ENCODE data around the gene ACAD10. TPM values are rescaled to one million over a fixed set of nuclear protein-coding genes. Genes with fewer than 3 reads are reported as not detected.

ACAD10 gene
- total and polyA plus RNA-seq, 7 donors: 6.0 to 20.2 (median 10.9) TPM

DNA sequence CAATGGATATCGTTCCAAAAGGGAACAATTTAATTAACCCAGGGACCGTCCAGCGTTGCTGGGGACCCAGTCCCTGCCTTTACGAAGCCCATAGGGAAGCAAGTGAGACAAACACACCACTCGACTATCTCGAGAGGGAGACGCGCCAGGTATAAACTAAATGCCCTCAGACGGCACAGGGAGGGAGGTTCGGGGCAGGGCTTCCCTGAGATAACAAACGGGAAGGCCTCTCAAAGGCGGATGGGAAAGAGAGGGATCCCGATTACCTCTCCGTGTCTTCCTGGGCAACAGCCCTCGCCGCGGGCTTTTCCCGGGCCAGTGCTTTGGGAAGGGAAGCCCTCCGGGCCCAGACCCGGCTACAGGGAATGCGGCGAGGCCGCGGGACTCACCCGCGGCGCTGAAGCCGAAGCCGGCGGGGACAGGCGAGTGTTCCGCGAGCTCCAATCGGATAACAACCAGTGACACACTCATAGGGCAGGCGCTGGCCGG, 487 bp upstream of the ACAD10 start:
- intact Hi-C loops (cut with DNase I): no loop called here
- peaks cover 0 to 31% of the 10 kb centered on the region in 2 donors for H3K36me3 ChIP-seq (ENCODE audit: insufficient read depth in 1 of 2, low read depth in 1 of 2)
- WGBS, 3 donors: 0 to 1% (median 0%) methylated on average over 36 of the region's 36 CpGs
- peak overlapping the region; percentile 87 for H3K27ac ChIP-seq
- ATAC-seq: no peak
- peak overlapping the region; percentile 89 for H3K4me3 ChIP-seq
- no peak for DNase-seq
- peaks cover 15% of the 10 kb centered on the region for H3K4me1 ChIP-seq
- no peaks in the 10 kb centered on the region for H3K9me3 ChIP-seq
- no peaks in the 10 kb centered on the region for H3K27me3 ChIP-seq (ENCODE audit: insufficient read depth in 3 of 3, low read length in 2 of 3)
- TF ChIP-seq, protein P1, sequence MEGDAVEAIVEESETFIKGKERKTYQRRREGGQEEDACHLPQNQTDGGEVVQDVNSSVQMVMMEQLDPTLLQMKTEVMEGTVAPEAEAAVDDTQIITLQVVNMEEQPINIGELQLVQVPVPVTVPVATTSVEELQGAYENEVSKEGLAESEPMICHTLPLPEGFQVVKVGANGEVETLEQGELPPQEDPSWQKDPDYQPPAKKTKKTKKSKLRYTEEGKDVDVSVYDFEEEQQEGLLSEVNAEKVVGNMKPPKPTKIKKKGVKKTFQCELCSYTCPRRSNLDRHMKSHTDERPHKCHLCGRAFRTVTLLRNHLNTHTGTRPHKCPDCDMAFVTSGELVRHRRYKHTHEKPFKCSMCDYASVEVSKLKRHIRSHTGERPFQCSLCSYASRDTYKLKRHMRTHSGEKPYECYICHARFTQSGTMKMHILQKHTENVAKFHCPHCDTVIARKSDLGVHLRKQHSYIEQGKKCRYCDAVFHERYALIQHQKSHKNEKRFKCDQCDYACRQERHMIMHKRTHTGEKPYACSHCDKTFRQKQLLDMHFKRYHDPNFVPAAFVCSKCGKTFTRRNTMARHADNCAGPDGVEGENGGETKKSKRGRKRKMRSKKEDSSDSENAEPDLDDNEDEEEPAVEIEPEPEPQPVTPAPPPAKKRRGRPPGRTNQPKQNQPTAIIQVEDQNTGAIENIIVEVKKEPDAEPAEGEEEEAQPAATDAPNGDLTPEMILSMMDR (IDR thresholded peaks at IDR 0.05): no peak

DNA sequence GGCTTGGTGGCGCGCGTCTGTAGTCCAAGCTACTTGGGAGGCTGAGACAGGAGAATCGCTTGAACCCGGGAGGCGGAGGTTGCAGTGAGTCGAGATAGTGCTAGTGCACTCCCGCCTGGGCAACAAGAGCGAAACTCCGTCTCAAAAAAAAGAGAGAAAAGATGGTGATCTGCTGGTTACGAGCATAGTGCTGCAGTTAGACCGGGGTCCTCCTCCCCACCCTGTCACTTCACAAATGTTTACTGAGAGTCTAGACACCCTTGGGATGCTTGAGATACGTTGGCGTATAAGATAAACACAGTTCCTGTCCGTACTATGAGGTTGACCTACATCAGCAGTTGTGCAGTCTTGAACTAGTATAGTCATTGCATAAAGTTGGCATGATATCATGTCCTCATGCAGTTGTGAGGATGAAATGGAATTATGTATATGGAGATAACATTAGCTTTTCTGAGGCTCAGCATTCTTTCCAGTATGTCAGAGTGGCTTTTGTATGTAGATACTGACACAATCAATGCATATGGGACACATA, 787 bp downstream of the ACAD10 start:
- H3K36me3 ChIP-seq (ENCODE audit: insufficient read depth in 1 of 2, low read depth in 1 of 2): peaks cover 2 to 19% of the 10 kb centered on the region in 2 donors
- 16 to 22% (median 16%) methylated on average over 15 of the region's 15 CpGs for WGBS, 3 donors
- intact Hi-C loops (cut with DNase I): no loop called here
- H3K4me1 ChIP-seq: peaks cover 15% of the 10 kb centered on the region
- no peaks in the 10 kb centered on the region for H3K27me3 ChIP-seq (ENCODE audit: insufficient read depth in 3 of 3, low read length in 2 of 3)
- H3K9me3 ChIP-seq: no peaks in the 10 kb centered on the region
- H3K27ac ChIP-seq: peak overlapping the region; percentile 87
- TF ChIP-seq, protein P1 (IDR thresholded peaks at IDR 0.05): no peak
- ATAC-seq: peak in 1 of 4 donors; percentile 28
- peak overlapping the region; percentile 89 for H3K4me3 ChIP-seq
- no peak for DNase-seq

DNA sequence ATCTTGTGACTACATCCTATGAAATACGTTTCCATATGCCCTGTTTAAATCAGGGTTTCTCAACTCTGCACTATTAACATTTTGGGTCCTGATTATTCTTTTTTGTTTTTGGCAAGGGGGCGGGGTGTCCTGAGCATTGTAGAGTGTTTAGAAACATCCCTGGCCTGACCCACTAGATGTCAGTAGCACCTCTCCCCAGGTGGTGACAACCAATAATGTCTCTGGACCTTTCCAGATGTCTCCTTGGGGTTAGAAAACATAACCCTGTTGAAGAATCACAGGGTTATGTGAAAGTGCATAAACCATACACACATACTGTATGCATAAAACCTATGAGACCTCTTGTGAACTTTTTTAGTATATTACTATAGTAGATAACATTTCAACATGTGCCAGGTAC, 1.4 kb downstream of the ACAD10 start:
- H3K4me3 ChIP-seq: peak overlapping the region; percentile 89
- TF ChIP-seq, protein P1 (IDR thresholded peaks at IDR 0.05): no peak
- intact Hi-C loops (cut with DNase I): no loop called here

DNA sequence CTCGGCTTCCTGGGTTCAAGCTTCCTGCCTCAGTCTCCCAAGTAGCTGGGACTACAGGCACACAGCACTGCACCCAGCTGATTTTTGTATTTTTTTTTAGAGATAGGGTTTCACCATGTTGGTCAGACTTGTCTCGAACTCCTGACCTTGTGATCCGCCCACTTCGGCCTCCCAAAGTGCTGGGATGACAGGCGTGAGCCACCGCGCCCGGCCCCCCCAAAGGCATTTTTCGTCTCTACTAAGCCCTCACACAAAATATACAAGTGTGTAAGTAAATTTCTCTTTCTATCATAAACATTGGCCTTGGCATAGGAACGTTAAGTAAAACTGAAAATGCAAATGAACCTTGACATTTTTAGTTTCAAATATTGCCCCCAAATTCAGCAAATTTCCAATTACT, 2.1 kb downstream of the ACAD10 start:
- TF ChIP-seq, protein P1 (IDR thresholded peaks at IDR 0.05): no peak
- 89 to 96% (median 90%) methylated on average over 10 of the region's 10 CpGs for WGBS, 3 donors
- ATAC-seq (no peak), DNase-seq (no peak)
- intact Hi-C loops (cut with DNase I): no loop called here
- Histone ChIP-seq H3K27me3 (ENCODE audit: insufficient read depth in 3 of 3, low read length in 2 of 3) (no peaks in the 10 kb centered on the region), H3K9me3 (no peaks in the 10 kb centered on the region), H3K4me3 (no peak overlapping the region), H3K4me1 (peaks cover 15% of the 10 kb centered on the region), H3K36me3 (ENCODE audit: insufficient read depth in 1 of 2, low read depth in 1 of 2) (peaks cover 2 to 10% of the 10 kb centered on the region in 2 donors), H3K27ac (no peak overlapping the region)

More for the DNA sequence above, 1.4 kb downstream of the ACAD10 start:
- no peak for DNase-seq
- no peak for ATAC-seq
- Histone ChIP-seq H3K36me3 (ENCODE audit: insufficient read depth in 1 of 2, low read depth in 1 of 2) (peaks cover 2 to 13% of the 10 kb centered on the region in 2 donors), H3K27ac (peak overlapping the region; percentile 87), H3K4me1 (peaks cover 15% of the 10 kb centered on the region), H3K27me3 (ENCODE audit: insufficient read depth in 3 of 3, low read length in 2 of 3) (no peaks in the 10 kb centered on the region), H3K9me3 (no peaks in the 10 kb centered on the region)
- 72 to 86% (median 79%) methylated on average over 2 of the region's 2 CpGs for WGBS, 3 donors

DNA sequence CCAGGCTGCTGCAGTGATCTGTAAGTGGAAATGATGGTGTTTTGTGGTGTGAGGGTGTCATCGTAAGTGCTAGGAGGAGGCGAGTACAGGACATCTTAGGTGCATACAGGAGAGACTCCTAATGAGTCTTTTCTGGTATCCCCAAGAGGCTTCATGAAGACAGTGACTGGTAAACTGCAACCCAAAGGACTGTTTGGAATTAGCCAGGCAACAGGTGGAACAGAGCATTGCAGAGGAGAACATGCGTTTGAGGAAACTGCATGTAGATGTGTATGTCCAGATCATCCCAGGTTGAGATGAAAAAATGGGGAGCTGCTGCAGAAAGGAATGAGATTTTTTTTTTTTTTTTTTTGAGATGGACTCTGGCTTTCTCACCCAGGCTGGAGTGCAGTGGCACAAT, 5.4 kb downstream of the ACAD10 start:
- DNase-seq (no peak), ATAC-seq (no peak)
- Histone ChIP-seq H3K9me3 (no peaks in the 10 kb centered on the region), H3K4me1 (peaks cover 8% of the 10 kb centered on the region), H3K27ac (no peak overlapping the region), H3K27me3 (ENCODE audit: insufficient read depth in 3 of 3, low read length in 2 of 3) (no peaks in the 10 kb centered on the region), H3K36me3 (ENCODE audit: insufficient read depth in 1 of 2, low read depth in 1 of 2) (peaks cover 2 to 38% of the 10 kb centered on the region in 2 donors), H3K4me3 (no peak overlapping the region)
- TF ChIP-seq, protein P1 (IDR thresholded peaks at IDR 0.05): no peak
- 90 to 93% (median 93%) methylated on average over 3 of the region's 3 CpGs for WGBS, 3 donors
- intact Hi-C loops (cut with DNase I): no loop called here

Data from psoas muscle (tissue), 8 donors.